Stimulated activated CD8-positive, alpha-beta memory T cell treated with anti-CD3 and anti-CD28 coated beads, Interleukin-4, amount 100 ng/mL, for 24 hours (primary cell): ENCODE measurements around the gene BRSK1.
A peak's percentile ranks its signal among the peaks of the same experiment; 100 is the strongest.

Source experiments
- DNase-seq: peaks from one replicate; pipeline ENCODE4 v3.0.0-alpha.2; 2020; ENCODE audit warnings: low read depth

Gene BRSK1

DNA sequence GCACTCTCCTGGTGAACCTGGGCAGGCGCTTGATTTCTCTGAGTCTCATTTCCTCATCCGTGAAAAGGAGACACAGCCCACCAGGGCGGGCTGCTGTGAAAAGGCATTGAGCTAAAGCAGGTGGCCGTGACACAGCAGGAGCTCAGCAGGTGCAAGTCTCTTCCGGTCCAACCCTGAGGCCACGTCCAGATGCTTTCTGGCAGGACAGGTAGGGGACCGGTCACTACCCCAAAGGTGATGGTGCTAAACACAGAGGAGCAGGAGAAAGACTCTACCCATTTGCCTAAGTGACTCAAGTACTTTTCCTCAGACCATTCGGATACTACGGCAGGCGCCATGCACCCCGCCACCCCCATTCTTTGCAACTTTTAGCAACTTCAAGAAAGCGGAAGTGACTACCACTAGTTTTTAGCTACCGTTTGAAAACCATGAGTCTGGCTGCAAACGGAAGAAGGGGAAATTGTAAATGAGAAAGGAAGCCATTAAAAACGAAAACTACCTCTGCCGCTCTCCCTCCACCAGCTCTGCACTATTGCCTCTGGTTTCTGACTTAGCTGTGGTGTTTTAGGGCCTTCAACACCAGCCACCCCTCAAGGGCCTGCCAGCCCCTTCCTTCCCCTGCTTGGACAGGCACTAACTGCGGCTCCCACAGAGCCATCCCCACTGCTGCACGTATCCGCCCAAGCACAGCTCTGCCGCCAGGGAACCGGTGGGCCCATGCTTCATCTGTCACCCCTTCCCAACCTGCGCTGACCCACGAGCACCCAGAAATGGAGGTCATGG, 29.8 kb upstream of the BRSK1 start:
- DNase-seq, result no peak

DNA sequence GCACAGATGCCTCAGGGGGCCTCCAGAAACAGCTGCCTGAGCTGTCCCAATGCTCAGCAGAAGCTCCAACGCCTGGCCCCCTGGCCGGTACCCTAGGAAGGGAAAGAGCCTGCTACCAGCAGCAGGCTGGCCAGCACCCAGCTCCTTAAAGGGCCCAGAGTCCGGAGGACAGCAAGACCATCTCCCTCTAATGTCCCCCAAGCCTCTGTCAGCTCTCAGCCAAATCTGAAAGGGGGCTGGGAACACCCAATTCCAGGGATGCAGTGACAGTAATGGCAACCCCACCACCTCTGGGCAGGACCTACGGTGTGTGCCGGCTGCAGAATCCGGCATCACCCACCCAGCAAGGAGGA, 29.2 kb upstream of the BRSK1 start:
- no peak for DNase-seq

DNA sequence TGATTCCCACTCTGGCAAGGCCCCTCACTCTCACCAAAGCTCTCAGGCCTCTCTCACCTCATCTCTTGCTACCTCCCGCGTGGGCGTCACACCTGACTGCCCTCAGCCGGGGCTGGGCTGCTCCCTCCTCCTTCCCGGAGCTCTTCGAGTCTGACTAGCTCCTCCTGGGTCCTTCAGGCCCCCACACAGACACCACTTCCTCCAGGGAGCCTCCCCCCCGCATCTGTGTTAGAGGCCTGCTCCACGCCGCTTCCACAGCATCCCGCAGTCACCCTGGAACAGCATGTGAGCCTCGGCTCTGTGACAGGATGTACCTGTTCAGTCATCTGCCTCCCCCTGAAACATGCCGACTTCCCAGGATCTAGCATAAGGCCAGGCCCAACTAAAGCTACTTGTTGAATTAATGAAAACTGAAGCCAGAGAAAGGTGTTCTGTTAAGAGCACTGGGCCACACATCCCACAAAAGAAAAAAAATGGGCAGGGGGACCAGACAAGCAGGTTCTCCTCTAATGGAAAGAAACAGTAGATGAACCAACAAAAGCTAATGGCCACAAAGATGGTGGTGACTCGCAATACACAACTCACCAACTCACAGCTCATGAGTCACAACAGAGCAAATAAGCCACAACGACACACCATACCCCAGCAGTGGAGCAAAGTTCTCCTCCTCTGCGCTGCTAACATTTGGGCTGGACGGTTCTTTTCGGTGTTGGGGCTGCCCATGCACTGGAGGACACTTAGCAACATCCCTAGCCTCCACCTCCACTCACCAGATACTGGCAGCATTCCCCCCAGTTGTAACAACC, 28.0 kb upstream of the BRSK1 start:
- no peak for DNase-seq

DNA sequence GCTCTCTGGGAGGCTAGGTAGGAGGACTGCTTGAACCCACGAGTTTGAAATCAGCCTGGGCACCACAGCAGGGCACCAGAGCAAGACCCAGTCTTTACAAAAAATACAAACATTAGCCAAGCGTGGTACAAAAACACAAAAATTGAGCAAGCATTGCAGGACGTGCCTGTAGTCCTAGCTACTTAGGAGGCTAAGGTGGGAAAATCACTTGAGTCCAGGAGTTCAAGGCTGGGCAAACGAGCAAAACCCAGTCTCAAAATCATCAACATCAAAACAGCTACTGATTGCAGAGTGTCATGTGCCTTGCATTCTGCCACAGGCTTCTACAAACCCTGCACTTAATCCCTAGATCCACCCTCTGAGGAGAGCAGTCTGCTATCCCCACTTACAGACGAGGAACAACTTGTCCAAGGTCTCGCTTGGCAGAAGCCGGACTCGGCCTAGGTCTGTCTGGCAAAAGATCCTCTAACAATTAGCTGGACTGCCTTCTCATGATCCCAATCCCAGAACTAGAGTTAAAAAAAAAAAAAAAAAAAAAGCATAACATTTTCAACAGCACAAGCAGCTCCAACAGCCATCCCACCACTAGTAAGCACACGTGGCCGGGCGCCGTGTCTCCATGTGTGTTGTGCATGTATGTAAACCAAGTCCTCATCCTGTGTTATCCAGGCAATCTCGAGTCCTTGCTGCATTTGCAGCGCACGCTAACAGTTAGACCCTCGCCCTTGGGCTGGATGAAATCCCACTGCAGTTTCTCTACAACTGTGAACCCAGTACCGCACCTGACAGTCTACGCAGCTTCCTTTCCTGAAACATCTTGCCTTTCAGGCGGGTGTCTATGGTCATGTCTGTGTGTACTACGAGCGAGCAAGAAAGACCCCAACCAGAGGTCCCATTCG, 27.0 kb upstream of the BRSK1 start:
- no peak for DNase-seq

DNA sequence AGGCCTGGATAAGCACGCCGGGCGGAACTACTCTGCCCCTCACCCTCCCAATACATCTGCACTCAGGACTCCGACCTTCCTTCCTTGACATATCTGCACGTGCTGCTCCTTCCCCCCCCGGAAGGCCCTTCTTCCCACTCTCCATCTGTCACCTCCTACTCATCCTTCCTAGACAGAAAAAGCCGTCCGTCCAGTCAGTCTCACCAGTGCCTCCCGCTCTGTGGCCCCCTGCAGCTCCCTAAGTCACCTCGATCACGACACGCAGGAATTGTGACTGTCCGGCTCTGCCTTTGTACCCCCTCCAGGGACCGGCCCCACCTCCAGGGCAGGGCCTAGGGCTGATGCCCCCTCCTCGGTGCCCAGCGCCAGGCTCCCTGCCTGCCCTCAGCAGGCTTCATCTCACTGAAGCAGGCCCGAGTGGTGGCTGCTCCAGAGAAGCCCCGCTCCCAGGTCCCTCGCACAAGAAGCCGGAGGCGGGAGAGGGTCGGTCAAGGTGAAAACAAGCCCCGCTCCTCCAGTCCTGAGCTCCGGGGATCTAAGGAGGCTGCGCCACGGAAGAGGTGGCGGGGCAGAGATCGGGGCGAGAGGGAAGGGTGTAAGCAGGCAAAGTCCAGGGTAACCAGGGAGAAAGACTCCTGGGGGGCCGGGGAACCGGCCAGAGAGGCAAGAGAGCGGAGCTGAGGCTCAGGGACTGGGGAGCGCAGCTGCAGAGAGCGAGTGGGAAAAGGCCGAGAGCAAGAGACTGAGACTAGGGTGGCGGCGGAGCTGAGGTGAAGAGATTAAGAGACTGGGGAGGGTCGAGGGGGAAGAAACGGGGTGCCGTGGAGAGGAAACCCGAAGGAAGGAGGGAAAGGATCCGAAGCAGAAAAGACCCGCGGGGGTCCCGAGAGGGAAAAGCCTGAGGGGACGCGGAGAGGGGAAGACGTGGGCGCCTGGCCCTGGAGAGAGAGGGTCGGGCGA, 26.1 kb upstream of the BRSK1 start:
- no peak for DNase-seq

DNA sequence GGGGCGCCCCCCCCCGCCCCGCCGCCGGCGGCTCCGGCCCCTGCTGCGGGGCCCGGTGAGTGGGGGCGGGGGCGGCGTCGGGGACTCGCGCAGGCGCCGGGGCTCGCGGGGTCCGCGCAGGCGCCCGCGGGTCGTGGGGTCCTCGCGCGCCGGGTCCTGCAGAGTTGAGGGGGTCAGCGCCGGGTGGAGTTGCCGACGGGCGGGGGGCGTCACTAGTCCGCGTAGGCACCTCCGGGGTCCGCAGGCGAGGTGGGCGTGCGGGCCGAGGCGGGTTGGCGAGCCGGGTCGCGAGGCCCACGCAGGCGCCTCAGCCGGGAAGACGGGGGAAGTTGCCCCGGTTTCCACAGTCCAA, 25.3 kb upstream of the BRSK1 start:
- no peak for DNase-seq

DNA sequence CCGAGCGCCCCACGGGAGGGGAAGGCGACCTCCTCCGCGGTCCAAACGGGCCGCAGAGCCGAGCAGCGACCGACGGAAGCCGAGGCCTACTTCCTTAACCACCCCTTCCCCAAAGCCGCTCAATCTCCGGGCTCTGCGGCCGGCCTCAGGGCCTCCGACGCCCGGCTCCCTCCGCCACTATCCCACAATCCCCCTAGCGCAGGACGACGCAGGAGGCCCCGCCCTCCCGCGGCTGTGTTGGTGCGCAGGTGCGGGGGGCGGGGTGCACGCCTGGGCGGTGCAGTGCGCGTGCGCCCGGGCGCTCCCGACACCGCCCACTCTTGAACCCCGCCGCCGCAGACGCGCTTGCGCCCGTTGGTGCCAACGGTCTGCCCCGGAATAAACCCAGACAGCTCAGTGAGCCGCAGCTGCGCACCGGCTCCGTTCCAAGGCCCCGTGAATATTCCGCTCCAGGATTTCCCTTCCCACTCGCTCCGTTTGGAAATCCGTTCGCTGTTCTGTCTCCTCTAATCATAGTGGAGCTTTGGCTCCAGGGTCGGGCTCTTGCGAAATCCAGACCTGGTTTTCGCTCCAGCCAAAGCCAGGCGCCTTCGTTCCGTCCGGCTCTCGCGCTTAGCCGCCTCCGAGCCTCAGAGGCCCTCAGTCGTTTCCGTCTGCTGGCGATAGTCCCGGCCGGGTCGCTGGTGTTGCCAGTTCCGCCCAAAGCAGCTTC, 24.8 kb upstream of the BRSK1 start, which contains the start of gene PPP6R1:
Gene PPP6R1, minus strand, starts transcription at position 190 of the 712 bp plus-strand sequence. CDS start 11,914 bp downstream, outside the sequence.
- peak; percentile 92 for DNase-seq

DNA sequence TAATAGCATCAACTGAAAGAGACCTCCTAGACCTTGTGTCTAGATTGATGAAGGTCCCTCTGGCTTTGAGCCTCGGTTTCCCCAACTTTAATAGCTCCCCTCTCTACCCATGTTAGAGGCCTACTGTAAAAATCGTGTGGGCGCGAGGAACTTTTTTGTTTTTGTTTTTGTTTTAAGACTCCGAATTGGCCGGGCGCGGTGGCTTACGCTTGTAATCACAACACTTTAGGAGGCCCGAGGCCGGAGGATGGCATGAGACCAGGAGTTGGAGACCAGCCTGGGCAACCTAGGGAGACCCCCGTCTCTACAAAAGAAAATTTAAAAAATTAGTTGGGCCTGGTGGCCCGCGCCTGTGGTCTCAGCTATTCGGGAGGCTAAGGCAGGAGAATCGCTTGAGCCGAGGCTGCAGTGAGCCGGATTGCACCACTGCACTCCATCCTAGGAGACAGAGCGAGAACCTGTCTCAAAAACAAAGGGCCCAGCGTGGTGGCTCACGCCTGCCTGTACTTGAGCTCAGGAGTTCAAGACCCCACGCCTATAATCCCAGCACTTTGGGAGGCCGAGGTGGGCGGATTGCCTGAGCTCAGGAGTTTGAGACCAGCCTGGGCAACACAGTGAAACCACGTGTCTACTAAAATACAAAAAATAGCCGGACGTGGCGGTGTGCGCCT, 24.1 kb upstream of the BRSK1 start:
- DNase-seq, result no peak

DNA sequence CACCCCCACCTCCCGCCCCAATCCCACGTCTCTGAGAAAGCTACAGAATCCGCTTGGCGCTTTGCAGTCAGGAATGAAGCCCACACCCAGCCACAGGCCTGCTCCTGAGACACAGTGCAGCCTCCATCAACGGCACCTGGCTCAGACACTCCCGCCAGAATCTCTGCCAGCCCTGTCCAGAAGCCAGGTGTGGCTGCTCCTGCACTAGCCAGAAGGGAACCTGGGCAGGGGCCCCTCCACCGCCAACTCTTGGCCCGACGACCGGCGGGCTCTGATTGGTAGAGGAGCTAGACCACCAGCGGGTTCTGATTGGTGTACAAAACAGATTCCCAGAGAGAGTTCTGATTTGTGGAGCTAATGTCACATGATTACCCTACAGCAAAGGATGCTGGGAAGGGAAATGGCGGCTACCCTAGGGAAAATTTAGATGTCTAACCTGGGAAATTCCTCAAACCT, 22.1 kb upstream of the BRSK1 start:
- DNase-seq, result no peak

DNA sequence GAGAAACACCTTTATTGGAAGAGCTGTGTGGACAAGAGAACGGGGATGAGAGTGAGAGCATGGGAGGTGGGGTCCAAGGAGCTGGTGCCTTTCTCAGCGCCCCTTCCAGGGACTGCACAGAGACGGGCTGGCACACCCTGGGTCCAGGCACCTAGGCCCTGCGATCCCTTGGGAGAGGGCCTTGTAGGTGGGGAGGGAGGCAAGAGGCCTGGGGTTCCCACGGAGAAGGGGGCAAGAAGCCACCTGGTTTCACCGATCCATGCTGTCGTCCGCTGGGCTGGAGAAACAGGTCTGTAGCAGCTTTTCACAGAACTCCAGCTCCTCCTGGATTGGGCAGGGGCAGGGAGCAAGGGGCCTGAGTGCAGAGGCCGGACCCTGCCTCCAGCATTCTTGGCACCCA, 21.4 kb upstream of the BRSK1 start:
- DNase-seq, result no peak

DNA sequence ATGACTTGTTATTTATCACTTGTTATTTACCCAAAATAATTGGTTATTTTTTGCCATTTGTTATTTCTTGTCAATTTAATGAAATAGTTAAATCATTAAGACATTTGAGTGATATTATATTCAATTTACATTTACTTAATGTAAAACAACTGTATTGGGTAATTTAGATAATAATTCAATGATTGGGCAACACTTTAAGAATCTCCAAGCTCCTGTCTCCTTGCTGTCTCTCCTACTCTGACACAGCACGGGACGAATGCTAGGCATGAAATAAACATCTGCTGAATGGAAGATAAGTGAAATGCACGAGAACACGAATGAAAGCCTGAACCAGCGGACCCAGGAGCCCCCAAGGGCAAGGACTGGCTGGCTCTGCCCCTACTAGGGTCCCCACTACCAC, 19.3 kb upstream of the BRSK1 start:
- no peak for DNase-seq

DNA sequence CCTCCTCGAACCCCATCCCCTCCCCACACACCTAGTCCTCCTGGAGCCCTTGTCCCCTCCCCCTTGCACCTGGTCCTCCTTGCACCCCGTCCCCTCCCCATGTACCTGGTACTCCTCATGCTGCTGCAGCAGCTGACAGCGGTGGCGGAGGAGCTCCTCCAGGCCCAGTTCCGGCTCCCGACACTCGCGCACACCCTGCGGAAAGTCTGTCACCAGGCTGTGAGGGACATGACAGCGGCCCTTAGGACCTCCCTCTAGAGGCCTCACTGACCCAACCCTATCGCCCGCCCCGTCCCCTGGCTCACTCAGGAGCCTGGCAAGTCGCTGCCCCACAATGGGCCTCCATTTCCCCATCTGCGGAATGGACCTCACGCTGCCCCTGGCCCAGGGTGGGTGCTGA, 18.6 kb upstream of the BRSK1 start:
- DNase-seq, result no peak

DNA sequence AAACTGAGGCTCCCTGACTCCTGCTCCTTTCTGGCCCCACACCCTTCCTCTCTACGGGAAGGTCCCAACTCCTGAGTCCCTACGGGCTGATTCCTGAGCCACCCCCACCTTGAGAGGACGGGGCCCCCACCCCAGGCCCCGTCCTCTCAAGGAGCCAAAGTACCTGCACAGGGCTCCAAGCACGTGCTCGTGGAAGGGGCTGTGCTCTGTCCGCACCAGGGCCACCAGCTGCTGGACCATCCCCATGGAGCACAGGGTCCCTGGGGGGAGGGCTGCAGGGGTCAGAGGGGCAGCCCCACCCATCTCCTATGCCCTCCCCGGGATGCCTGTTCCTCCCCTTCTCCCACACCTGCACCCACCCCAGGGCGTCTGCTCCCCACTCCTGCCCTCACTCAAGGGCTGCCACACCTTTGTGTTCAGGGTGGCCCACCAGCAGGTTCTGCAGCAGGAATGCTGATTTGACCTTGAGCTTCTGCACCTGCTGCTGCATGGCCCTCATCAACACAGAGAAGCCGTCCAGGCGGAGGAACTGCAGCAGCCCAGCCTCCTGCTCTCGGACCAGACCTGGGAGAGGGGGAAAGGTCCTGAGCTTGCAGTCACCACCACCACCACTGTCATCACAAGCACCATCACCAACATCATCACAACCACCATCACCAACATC, 17.9 kb upstream of the BRSK1 start:
- DNase-seq, result no peak

DNA sequence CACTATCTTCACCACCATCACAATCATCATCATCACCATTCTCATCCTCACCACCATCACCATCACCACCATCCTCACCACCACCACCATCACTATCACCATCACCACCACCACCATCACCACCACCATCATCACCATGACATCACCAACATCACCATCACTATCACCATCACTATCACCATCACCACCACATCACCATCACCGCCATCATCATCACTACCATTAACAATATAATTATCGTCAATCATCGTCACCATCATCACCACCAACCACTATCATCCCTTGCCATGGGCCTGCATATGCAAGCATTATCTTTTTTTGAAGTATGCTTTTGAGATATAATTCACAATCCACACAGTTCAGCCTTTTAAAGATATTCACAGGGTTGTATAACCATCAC, 17.4 kb upstream of the BRSK1 start:
- no peak for DNase-seq

DNA sequence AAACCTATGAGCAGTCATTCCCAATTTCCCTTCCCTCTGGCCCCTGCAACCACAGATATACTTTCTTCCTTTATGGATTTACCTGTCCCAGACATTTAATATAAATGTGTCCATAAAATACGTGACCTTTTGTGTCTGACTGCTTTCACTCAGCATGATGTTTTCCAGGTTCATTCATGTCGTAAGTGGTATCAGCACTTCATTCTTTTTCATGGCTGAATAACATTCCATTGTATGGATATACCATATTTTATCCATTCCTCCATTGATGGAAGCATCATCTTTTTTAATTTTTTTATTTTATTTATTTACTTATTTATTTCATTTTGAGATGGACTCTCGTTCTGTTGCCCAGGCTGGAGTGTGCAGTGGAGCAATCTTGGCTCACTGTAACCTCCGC, 17.0 kb upstream of the BRSK1 start:
- DNase-seq, result no peak

DNA sequence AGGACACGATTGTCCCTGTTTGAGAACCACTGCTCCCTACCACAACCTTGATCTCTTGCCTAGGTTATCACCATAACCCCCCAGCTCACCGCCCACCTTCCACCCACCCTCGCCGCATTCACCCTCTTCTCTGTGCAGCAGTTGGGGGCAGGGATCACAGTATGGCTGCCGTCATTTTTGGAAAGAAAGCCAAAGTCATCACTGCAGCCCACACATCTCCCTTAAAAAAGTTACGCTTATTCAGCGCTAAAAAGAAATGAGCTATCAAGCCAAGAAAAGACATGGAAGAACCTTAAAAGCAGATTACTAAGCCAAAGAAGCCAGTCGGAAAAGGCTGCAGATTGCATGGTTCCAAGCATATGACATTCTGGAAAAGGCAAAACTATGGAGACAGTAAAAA, 14.5 kb upstream of the BRSK1 start:
- DNase-seq, result no peak

DNA sequence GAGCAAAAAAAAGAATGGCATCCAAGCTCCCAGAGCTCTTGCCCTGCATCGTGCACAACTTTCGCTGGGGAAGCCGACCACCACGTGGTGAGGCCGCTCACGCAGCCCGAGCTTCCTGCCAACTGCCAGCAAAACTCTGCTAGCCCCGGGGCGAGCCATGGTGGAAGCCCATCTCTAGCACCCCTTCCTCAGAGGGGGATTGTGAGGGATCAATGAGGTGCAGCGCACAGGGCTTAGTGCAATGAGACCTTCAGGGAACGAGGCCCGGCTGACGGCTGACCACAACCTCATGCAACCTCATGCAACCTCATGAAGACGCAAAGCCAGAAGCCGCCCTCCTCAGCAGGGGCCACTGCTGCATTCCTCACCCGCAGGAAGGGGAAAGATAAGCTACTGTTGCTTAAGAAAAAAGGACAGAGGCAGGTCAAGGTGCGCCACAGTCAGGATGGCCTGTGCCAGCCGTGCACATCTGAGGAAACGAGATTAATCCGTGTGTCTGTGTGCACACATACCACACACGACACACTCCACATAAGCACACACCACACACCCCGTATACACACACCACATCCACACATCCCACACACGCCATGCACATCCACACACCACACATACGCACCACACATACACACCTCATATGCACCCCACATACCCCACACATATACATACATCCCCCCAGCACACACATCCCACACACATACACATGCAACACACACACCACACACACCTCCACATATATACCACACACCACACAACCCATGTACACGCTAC, 13.4 kb upstream of the BRSK1 start:
- DNase-seq, result no peak

DNA sequence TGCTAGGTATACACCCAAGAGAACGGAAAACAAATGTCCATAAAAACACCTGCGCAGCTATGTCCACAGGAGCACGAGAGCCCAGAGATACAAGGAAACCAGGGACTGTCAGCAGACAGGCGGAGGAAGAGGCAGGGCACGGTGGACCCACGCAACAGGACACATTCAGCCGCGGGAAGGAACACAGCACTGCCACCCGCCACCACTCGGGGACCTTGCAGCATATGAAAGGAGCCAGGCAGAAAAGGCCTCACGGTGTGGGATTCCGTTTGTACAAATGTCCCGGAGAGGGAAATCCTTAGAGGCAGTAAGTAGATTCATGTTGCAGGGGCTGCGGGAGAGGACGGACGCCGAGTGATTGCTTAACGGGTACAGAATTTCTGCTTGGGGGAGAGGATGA, 11.7 kb upstream of the BRSK1 start:
- DNase-seq, result no peak
